Embryonic facial prominence (tissue), 1 donor: ENCODE results near the gene VPS50.
"Not testable (repeated sequence)": the region's sequence is repeated elsewhere in the genome, so short reads cannot be mapped to it uniquely, and the experiment has no call there.

Experiments used
- DNase-seq: peaks from one replicate; pipeline ENCODE4 v3.0.0-alpha.2; 2016; ENCODE audit errors: extremely low spot score

Gene VPS50

DNA sequence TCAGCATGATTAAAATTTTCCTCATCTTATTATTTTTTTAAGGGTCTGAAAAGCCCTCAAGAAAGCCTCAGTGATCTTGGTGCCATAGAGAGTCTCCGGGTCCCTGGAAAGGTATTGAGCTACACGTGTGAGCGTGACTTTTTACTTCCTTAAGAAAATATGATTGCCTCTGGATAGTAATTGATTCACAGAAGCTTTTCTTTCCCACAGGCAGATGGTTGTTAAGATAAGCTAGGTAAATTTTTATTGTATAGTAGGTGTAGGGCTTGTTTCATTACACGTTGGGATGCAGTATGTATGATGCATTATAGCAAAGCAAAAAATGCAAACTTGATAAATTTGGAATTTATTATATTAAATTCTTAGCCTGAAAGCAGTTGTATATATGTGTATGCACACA lies 7.7 kb downstream of the VPS50 start:
- no peak for DNase-seq

DNA sequence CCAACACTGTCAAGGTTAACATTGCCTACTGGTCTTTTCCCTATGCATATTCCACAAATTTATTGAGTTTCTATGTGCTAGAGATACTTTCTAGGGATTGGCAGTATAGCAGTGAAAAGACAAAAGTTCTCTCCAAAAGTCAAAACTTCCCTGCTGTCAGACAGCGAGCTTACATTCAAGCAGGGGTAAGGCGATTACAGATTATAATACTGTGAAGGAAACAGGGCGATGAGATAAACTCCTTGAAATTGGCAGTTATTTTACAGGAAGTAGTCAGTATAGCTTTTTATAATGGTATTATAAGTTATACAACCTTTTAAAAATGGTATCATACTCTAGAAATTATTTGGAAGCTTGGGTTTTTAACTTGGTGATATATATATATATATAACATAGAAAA lies 9.9 kb downstream of the VPS50 start:
- DNase-seq, result no peak

DNA sequence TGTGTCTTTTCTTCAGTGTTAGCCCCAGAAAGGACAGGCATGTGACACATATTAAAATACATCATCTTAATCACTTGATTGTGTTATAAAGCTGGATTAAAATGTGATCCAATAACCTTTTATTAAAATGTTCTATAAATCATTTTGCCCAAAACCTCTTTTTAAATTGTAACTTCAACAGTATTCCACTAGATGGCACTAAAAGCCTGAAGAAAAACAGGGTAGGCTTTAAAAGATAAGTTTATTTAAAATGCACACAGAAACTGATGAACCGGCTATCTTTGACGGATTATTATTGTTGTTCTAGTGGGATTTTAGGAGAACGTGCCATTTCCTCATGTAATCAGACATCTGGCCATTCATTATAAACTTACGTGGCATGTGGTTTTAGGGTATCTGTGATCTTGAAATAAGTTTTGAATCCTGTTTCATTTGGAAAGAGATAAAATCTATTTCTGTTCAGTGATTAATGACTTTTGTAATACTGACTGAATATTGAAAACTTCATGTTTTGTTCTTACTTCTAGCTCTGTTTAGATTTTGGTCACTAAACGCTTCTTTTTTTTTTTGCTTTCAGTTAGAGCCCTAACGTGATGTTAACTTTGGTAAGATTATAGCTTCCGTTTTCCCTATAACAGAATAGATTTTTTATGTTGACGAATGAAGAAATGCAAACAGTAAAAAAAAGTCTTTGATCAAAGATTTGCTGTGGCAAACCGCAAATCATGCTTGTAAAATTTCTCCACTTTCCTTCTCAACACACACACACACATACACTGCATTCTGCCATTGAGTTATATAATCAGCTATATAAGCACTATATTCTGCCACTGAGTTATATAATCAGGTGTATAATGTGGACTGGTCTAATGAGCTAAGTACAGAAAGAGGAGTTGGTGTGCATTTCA lies 13.6 kb downstream of the VPS50 start:
- no peak for DNase-seq

DNA sequence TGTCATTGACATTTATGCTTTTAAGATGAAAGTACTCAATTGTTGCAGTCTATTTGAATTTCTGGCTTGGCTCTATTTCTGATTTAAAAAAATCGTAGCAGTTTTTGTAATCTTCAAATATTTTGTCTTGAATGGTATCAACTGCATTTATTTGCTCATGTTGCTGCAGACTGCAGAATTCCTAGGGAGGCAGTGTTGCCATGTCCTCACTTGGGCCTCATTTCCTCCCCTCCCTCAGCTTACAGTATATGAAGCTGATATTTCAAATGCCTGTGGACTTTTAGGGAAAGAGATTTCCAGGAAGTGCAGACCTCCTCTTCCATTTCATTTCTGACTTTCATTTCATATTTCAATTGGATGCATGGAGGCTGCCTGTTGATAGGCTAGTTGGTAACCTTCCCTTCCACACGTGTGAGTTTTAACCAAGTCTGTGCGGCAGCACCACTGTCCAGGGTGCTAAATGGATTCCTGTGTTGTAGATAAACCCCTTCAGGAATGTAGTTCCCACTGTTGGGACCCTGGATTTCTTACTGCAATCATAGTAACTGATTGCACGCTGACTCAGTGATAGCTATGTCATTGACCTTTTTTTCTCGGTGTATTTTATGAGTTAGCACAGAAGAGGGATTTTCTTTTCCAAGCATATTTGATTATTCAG lies 17.5 kb downstream of the VPS50 start:
- DNase-seq, result no peak

DNA sequence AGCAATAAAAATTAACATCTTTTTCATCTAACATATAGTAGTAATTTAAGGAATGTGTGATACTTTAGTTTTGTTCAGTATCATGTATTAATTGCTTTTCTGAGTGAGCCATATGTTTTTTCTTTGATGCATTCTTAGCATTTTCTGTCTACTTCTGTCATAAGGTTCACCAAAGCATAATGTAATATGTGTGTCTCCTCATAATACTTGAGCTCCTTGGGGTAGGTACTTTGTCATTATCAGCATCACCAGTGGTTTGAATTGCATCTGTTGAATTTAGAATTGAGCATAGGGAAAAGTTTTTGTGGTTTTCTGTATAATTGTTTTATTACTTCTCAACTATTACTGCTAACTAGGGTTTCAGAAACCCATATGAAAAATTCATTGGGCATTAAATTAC lies 26.5 kb downstream of the VPS50 start:
- no peak for DNase-seq

DNA sequence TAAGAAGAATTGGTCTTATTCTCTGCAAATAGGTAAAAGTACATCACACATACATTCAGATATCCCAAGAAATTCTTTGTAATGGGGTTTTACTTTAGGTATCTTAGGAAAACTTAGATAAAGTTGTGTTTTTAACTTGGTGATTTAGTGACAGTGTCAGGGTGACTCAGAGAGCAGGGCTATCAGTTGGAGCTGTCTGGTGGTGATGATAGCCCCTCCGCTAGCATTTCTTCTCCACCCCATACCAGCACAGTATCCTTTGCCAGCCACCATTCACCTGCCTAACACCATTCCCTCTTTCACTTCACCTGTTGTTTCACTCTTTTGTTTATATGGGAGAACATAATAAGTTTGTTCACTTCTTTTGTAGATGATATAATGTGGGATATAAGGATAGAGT lies 30.4 kb downstream of the VPS50 start:
- no peak for DNase-seq

DNA sequence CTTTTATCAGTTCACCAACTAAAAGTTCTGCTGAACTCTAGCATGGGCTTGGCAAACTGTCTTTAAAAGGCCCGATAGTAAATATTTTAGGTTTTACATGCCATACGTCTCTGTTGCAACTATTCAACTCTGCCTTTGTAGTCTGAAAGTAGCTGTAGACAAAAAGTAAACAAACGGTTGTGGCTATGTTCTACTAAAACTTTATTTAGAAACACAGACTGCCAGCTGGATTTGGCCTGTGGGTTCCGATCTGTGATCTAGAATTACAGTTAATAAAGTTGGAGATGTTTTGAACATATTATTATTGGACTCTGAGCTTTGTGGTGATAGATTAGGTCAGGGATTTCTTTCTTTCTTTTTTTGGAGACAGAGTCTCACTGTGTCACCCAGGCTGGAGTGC lies 33.1 kb downstream of the VPS50 start:
- no peak for DNase-seq

DNA sequence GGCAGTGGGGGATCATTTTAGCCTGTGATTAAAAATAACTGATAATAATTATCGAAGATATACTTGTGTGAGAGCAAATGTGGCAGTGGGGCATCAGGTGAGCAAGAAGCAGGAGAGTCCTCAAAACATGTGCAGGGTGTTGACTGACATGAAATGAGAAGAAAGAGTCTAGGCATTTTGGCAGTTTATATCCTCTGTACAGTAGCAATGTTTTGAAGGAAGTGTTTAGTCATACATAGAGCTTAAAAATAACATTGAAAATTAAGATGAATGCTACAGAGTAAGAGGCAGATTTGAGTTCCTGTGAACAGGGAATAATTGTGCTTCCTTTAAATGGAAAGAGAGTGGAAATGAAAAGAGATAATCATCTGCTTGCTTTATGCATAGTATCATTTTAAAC lies 47.4 kb downstream of the VPS50 start:
- no peak for DNase-seq

DNA sequence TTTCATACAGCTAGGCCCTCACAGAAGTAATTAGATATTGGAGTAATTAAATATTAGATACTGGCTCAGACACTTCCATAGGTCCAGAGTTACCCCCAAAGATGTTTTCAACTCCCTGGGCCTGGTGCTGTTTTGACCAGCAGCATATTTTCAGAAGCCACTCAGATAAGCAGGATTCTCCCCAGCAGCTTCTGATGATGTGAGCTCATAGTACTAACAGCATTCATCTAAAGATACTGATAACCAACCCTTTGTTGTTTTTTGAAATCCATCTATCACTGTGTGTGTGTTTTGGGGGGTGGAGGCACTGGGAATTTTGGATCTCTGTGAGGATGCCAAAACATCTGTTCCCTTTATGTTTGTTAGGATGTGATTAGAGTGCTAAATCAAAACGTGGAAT lies 52.7 kb downstream of the VPS50 start:
- no peak for DNase-seq

DNA sequence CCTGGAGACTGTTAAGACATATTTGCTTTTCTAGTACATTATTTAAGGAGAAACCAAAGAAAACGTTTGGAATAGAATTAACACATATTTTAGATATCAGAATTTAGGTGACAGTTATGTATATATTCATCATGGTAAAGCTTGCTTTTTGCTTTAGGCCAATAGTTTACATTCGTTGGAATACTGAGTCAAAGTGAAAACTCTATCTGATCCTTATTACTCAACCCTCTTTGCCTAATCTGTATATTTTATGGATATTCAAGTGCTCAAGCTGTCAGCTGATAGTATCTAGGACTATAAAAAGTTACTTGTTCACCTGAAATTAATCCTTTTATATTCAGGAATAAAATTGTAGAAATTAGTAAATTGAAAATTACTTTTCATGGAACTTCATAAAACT lies 61.1 kb downstream of the VPS50 start:
- DNase-seq, result no peak

DNA sequence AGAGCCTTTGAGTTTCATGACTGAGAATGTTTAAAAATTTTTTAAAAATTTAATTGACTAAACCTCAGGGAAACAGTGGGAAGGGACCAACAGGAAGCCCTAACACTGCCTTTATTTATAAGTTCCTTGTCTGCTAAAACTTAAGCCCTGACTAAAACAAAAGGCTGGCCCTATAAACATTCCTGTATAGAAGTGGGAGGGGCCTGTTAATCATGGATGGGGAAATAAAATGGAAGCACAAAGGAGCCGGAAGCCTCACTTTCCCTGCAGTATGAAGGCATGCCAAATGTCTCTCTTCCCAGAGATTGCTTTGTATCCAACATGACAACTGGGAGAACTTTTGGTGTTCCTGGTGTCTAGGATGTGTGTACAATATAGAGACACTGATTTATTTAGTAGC lies 66.0 kb downstream of the VPS50 start:
- DNase-seq, result no peak

DNA sequence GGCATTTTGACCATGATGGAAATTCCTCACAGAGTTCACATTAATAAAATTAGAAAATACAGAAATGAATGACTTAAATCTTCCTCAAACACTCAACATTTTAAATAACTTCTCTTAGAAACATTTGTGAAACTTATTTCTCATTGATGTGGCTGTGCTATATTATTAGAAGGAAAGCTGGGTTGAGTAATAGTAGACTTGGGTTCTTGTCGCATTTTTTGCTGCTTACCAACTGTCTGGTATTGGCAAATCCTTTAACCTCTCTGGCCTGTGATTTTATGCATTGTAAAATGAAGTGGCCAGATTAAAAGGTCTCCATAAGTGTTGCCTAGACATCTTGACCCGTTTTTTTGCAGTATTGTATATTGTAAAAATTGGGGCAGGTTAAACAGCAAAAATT lies 66.5 kb downstream of the VPS50 start:
- no peak for DNase-seq

DNA sequence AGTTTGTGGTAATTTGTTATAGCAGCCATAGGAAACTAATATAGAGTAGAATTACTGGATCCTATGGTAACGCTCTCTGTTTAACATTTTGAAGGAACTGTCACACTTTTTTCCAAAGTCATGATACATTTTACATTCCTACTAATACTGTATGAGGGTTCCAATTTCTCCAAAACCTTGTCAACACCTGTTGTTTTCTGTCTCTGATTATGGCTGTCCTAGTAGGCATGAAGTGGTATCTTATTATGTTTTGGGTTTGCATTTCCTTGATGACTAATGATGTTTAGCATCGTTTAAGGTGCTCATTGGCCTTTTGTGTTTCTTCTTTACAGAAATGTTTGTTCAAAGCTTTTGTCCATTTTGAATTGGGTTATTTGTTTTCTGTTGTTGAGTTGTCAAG lies 69.6 kb downstream of the VPS50 start:
- DNase-seq, result no peak

DNA sequence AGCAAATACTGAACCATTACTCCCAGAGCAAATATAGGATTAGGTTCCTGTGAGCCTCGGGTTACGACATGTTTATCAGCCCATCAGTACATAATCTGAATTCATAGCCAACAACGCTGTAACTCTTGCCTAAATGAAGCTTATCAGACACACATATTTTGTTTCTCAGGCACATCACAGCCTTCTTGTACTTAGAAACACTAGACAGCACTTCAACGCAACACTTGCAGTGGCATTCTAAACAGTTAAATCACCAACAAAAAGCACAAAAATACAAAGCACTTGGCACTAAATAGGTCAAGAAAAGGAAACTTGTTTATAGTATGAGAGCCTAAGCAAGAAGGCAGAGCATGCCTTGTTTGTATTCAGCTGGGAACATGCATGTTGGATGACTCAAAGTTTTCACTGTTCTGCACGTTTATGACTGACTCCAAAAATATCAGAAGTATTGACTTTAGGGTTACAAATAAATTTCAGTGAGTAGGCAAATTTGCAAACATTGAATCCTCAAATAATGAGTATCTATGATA lies 75.0 kb downstream of the VPS50 start:
- DNase-seq, result no peak

DNA sequence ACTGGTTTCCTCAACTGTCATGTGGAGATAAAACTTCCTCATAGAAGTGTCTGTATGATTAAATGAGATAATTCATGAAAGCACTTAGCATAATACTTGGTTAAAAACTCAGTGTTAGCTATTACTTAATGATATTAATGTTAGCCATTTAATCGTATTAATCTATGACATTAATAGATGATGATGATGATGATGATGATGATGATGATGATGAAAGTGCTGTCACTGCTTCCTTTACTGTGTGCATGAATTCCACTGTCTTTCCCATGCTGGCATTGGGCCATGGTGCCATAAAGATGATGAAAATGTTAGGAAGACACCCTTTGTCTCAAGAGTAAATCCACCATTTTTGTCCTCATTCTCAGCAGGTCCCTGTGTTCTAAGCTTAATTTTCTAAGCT lies 75.8 kb downstream of the VPS50 start:
- DNase-seq, result no peak

DNA sequence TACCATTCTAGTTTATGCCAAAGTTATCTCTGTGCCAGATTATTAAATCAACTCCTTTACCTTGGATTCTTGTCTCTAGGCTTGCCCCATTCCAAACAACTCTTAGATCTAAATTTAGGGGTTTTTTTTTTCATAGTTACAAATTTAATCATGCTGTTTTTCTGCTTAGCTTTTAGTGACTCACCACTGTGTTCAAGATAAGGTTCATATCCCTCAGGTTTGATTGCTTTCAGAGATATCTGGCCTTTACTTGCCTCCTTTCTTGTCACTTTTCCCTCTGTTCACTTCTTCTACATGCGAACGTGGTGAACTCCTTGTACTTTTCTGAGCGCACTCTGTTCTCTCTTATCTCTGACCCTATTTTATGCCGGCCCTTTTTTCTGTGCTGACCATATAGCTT lies 78.2 kb downstream of the VPS50 start:
- DNase-seq, result no peak

DNA sequence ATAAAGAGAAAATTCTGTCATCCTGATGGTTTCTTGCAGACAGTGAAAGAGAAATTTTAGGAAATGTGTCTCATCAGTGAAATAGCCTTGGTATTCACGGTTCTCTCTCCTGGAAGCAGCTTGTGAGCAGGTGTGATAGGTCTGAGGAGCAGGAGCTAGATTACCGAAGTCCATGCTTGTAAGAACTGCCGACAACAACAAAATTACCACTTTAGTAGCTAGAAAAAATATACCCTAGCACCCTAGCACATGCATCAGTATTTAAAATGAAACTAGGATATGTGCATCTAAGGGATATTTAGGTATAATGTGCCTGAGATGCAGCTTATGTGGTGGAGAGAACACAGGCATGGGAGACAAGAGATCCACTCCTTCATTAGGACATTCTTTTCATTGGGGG lies 82.3 kb downstream of the VPS50 start:
- DNase-seq, result no peak

DNA sequence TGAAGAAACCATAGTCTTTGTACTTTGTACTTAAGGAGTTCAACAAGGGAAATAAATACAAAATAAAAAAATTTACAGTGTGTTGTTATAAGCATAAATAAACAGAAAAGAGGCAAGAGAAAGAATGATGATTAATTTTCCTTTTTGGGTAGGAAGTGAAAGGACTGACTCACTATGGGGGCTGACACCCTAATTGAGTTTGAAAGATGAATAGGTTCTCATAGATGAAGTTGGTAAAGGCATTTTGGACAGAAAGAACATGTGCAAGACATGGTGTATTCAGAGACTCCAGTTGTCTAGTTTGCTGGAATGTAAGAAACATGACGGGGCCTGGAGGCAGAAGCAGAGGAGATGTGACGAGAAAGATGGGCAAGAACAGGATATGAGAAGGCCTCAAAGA lies 83.7 kb downstream of the VPS50 start:
- no peak for DNase-seq

DNA sequence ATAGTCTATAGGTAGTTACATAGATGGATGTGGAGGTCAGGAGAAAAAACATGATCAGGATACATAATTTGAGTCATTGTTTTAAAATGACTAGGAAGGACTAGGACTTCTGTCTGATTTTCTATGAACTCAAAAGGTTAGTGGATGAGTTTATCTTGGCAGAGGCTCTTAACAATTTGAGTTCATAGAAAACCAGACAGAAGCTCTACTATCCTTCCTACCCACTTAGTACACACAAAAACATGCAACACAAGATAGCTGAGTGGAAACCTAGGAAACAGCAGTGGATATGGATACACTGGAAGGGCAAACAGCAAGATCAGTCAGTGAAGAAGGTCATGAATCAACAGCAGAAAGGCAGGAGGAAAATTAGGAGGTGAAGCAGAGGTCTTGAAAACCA lies 84.6 kb downstream of the VPS50 start:
- no peak for DNase-seq

DNA sequence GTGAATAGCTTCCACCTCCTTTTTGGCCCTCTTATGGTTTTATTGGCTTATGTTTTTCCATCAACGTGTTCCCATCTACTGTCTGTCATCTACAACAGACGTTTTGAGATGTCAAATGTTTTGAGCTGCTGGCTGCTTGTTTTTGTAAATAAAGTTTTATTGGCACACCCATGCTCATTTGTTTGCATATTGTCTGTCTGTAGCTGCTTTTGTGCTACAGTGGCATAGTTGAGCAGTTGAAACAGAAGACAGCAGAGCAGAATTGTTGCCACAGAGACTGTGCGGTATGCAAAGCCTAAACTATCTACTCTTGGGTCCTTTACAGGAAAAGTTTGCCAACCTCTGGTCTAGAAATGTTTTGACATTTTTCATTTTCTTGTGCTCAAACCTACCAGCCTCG lies 88.7 kb downstream of the VPS50 start:
- DNase-seq, result no peak

DNA sequence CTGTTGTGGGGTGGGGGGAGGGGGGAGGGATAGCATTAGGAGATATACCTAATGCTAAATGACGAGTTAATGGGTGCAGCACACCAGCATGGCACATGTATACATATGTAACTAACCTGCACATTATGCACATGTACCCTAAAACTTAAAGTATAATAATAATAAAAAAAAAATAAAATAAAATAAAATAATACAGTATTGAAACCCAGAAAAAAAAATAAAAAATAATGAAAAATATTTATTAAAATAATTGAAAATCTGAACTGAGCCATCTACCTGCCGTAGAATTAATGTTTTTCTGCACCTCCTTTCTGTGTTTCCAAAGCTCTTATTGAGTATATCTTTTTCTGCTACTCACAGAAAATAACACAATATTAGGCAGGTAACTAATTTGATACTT lies 94.1 kb downstream of the VPS50 start:
- DNase-seq, result not testable (repeated sequence)

DNA sequence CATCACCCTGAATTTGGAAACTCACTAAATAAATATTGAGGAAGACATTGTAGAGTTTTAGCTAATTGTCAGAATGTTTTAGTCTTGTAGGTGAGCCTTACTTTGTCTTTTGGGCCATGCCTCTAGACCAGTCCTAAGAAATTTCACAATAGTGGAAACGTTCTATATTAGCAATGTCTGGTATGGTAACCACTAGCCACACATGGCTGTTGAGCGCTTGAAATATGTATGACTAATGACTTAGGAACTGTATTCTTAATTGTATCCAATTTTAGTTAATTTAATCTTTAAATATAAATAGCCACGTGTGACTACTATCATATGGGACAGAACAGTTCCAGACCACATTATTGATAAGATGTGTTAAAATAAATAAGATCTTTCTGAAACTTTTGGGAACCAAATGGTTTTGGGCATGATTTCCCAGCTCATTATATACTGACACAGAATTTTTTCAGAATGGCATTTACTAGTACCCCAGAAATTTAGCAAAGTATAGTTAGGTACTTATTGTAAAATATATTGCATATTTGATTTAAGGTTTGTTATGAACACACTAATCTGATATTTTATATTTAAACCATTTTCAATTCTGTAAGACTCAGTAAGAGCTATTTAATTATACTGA lies 95.0 kb downstream of the VPS50 start:
- no peak for DNase-seq

DNA sequence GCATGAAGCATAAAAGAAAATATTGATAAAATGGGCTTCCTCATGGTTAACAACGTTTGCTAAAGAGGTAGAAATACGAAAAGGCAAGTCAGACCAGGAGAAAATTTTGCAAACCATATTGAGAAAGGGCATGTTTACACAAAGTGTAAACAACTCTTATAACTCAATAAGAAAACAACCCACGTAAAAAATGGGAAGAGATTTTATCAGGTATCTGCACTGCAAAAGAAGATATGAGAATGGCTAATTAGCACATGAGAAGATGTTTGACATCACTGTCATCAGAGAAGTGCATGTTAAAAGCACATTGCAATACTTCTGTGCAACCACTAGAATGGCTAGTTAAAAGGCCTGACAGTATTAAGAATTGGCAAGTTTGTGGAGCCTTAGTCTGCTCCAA lies 99.5 kb downstream of the VPS50 start:
- no peak for DNase-seq
